Osteoblast (primary cell): ENCODE measurements around the gene CCR5AS.
"Not testable (repeated sequence)": the region's sequence is repeated elsewhere in the genome, so short reads cannot be mapped to it uniquely, and the experiment has no call there.

Source experiments
- DNase-seq: peaks from one replicate; pipeline ENCODE4 v3.0.0; 2011; ENCODE audit warnings: low spot score, mixed read lengths; ENCODE audit not compliant: insufficient read length; ENCODE audit errors: missing footprints
- H2AFZ ChIP-seq: 2 replicates; pipeline ENCODE4 v1.6.0; 2011; ENCODE audit warnings: mild to moderate bottlenecking, low read length
- H3K27ac ChIP-seq: 2 replicates; pipeline ENCODE4 v1.5.1; 2011; ENCODE audit warnings: mild to moderate bottlenecking, low read depth, low read length, moderate library complexity
- H3K27me3 ChIP-seq: 2 replicates; pipeline ENCODE4 v1.6.0; 2012; ENCODE audit warnings: mild to moderate bottlenecking, control low read depth, inconsistent platforms, low read length, moderate library complexity; ENCODE audit not compliant: insufficient read depth
- H3K36me3 ChIP-seq: 2 replicates; pipeline ENCODE4 v1.5.1; 2011; ENCODE audit warnings: mild to moderate bottlenecking, low read length, control low read depth, moderate library complexity; ENCODE audit not compliant: insufficient read depth
- H3K4me1 ChIP-seq: 2 replicates; pipeline ENCODE4 v1.5.1; 2011; ENCODE audit warnings: mild to moderate bottlenecking, low read length, control low read depth, moderate library complexity; ENCODE audit not compliant: insufficient read depth
- H3K4me2 ChIP-seq: 2 replicates; pipeline ENCODE4 v1.6.0; 2011; ENCODE audit warnings: mild to moderate bottlenecking, low read length; ENCODE audit not compliant: insufficient read depth
- H3K4me3 ChIP-seq: fragments of 200-600 bp; sonication (generic); 3 replicates; pipeline ENCODE4 v1.5.1; 2012; ENCODE audit warnings: mild to moderate bottlenecking, low read length, inconsistent platforms; ENCODE audit not compliant: insufficient read depth
- H3K79me2 ChIP-seq: 2 replicates; pipeline ENCODE4 v1.6.0; 2012; ENCODE audit warnings: mild to moderate bottlenecking, low read length, control low read depth, inconsistent platforms; ENCODE audit not compliant: insufficient read depth
- H3K9me3 ChIP-seq: 2 replicates; pipeline ENCODE4 v1.5.1; 2011; ENCODE audit warnings: low read depth, low read length, control low read depth
- H4K20me1 ChIP-seq: 2 replicates; pipeline ENCODE4 v1.6.0; 2012; ENCODE audit warnings: mild to moderate bottlenecking, low read length, control low read depth; ENCODE audit not compliant: insufficient read depth
- TF ChIP-seq, protein P1 (sequence below): IDR thresholded peaks from 2 replicates; pipeline ENCODE4 v1.5.1; 2011; ENCODE audit warnings: mild to moderate bottlenecking, low read depth, low read length, moderate library complexity; ENCODE audit errors: extremely low read depth

The CCR5AS gene

DNA sequence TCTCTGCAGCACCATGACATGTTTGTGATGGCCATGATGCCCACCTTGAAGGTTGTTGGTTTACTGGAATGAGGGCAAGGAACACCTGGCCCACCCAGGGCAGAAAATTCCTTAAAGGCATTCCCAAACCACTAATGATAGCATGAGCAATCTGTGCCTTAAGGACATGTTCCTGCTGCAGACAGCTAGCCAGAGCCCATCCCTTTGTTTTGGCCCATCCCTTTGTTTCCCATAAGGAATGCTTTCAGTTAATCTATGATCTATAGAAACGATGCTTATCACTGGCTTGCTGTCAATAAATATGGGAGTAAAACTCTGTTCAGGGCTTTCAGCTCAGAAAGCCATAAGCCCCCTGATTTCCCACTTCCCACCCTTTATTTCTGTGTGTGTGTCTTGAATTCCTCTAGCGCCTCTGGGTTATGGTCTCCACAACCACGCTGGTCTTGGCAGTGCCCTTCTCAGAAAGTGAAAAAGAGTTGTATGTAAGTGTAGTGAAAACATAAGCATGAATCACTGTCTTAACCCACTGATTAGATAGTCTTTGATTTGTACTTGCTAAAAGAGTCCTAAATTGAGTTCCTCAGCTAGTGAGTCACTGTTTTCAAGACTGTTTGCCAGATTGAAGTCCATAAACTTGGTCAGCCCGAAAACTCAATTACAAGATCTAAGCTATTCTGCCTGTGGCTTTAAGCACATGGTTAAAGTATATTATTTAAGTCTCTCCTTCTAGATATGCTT is 72.0 kb downstream of the CCR5AS start:
- H3K27ac ChIP-seq = no peak overlapping the region
- H4K20me1 ChIP-seq = no peaks in the 10 kb centered on the region
- no peak overlapping the region for H3K4me3 ChIP-seq
- H3K79me2 ChIP-seq = no peaks in the 10 kb centered on the region
- no peak overlapping the region for H2AFZ ChIP-seq
- no peaks in the 10 kb centered on the region for H3K4me1 ChIP-seq
- H3K4me2 ChIP-seq = peak overlapping the region; percentile 18
- DNase-seq = no peak
- no peaks in the 10 kb centered on the region for H3K9me3 ChIP-seq
- TF ChIP-seq, protein P1, sequence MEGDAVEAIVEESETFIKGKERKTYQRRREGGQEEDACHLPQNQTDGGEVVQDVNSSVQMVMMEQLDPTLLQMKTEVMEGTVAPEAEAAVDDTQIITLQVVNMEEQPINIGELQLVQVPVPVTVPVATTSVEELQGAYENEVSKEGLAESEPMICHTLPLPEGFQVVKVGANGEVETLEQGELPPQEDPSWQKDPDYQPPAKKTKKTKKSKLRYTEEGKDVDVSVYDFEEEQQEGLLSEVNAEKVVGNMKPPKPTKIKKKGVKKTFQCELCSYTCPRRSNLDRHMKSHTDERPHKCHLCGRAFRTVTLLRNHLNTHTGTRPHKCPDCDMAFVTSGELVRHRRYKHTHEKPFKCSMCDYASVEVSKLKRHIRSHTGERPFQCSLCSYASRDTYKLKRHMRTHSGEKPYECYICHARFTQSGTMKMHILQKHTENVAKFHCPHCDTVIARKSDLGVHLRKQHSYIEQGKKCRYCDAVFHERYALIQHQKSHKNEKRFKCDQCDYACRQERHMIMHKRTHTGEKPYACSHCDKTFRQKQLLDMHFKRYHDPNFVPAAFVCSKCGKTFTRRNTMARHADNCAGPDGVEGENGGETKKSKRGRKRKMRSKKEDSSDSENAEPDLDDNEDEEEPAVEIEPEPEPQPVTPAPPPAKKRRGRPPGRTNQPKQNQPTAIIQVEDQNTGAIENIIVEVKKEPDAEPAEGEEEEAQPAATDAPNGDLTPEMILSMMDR = no peak
- H3K27me3 ChIP-seq = peaks cover 40% of the 10 kb centered on the region
- H3K36me3 ChIP-seq = no peaks in the 10 kb centered on the region

DNA sequence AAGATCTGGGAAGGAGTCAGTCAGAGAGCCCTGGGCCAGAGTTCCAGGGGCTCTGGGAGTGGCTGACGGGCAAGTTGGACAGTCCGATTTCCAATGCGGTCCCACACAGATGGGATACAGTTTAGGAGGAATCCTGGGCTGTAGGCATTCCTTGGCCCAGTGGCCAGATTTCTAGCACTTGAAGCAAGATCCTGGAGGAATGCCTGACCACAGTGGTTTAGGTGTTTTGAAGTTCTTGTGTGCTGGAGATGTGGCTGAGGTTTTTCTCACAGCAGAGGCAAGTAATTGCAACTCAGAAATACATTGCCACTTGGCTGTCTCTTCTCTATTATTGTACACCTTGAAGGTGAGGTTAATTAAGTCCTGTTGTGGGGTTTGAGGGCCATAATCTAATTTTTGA is 76.2 kb downstream of the CCR5AS start:
- peaks cover 25% of the 10 kb centered on the region for H3K27me3 ChIP-seq
- H3K4me3 ChIP-seq, H3K4me2 ChIP-seq, H2AFZ ChIP-seq, H3K27ac ChIP-seq, H3K79me2 ChIP-seq, H3K4me1 ChIP-seq, DNase-seq, H3K36me3 ChIP-seq, H4K20me1 ChIP-seq, H3K9me3 ChIP-seq: not testable (repeated sequence)

DNA sequence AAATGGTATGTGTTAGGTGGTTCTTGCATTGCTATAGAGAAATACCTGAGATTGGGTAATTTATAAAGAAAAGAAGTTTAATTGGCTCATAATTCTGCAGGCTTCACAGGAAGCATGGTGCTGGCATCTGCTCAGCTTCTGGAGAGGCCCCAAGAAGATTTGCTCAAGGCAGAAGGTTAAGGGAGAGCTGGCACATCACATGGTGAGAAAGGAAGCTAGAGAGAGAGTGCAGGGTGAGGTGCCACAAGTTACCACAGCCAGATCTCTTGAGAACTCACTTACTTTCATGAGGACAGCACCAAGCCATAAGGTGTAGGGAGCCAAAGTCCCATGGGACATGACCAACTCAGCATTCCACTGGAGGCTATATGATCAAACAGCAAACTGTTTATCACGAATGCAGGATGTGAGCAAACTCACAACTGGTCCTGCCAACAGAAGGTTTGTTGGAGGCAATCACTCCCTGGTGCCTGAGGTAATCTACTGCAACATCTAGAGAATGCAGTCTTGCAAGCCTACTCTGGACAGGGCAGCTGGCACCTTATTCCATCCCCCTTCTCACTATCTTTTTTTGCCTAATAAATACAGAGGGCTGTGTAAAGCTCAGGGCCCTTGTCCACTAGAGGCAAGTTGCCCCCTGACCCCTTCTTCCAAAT is 81.1 kb downstream of the CCR5AS start:
- Histone ChIP-seq H3K36me3 (no peaks in the 10 kb centered on the region), H3K9me3 (no peaks in the 10 kb centered on the region), H3K79me2 (no peaks in the 10 kb centered on the region), H3K27ac (no peak overlapping the region), H3K27me3 (peaks cover 25% of the 10 kb centered on the region), H4K20me1 (no peaks in the 10 kb centered on the region), H2AFZ (no peak overlapping the region), H3K4me2 (no peak overlapping the region), H3K4me3 (no peak overlapping the region), H3K4me1 (no peaks in the 10 kb centered on the region)
- DNase-seq = no peak
- TF ChIP-seq, protein P1 = no peak

DNA sequence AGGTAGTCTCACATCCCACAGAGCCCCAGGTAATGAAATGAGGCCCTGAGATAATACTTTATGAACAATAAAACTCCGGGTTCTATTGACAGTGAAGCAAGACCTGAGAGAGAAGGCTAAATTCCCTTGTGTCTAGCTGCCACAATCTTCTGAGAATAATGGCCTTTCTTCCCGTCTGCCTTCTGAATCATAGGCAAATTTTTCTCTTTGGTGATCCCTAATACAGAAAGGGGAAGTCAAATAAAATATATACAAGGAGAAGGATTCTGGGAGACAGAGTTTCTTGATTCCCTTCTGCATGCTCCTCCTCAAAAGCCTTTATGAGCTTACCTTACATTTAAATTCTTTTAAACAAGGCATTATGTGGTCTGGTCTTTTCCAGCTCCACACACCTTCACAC is 82.8 kb downstream of the CCR5AS start:
- no peaks in the 10 kb centered on the region for H4K20me1 ChIP-seq
- H3K27ac ChIP-seq = no peak overlapping the region
- no peaks in the 10 kb centered on the region for H3K9me3 ChIP-seq
- no peak overlapping the region for H2AFZ ChIP-seq
- no peaks in the 10 kb centered on the region for H3K79me2 ChIP-seq
- DNase-seq = no peak
- H3K4me3 ChIP-seq = no peak overlapping the region
- peaks cover 25% of the 10 kb centered on the region for H3K27me3 ChIP-seq
- no peaks in the 10 kb centered on the region for H3K36me3 ChIP-seq
- no peak overlapping the region for H3K4me2 ChIP-seq
- TF ChIP-seq, protein P1 = no peak
- no peaks in the 10 kb centered on the region for H3K4me1 ChIP-seq
